Panc1 (cell line): ENCODE data around the gene CALD1. TPM values are rescaled to one million over a fixed set of nuclear protein-coding genes. Genes with fewer than 3 reads are reported as not detected.

Experiments
- ATAC-seq: fragments of 200-7000 bp; cut with Tn5 transposase; 2 replicates; pipeline ENCODE4 v1.9.1; 2020; ENCODE audit warnings: mild to moderate bottlenecking, moderate library complexity
- BruUV-seq: library from RNA; stranded (reverse); fragments of 400-500 nt; replicated peaks from 2 replicates; lab custom pipeline; 2021; lab: Mats Ljungman, UMichigan
- CTCF ChIA-PET: fragments of 300-600 bp; sonication (Branson Sonifier 250); formaldehyde crosslinking; loops from one replicate; lab custom pipeline; 2022; ENCODE audit warnings: antibody characterized with exemption; lab: Charles Lee
- POLR2A ChIA-PET: fragments of 300-600 bp; sonication (Branson Sonifier 250); formaldehyde crosslinking; loops from one replicate; lab custom pipeline; 2022; ENCODE audit warnings: antibody characterized with exemption; lab: Charles Lee
- DNase-seq: peaks from one replicate; pipeline ENCODE4 v3.0.0-alpha.2; 2010; ENCODE audit warnings: low read depth, low spot score
- H3K27ac ChIP-seq: 2 replicates; pipeline ENCODE4 v1.5.1; 2011; ENCODE audit warnings: mild to moderate bottlenecking, low read length, inconsistent platforms
- H3K27me3 ChIP-seq: fragments of 200-500 bp; sonication (Bioruptor generic); 2 replicates; pipeline ENCODE4 v1.6.0; 2014; ENCODE audit warnings: low read length, inconsistent platforms; ENCODE audit not compliant: control insufficient read depth, insufficient read depth
- H3K36me3 ChIP-seq: fragments of 200-500 bp; sonication (Bioruptor generic); 2 replicates; pipeline ENCODE4 v1.5.1; 2014; ENCODE audit warnings: inconsistent platforms, mild to moderate bottlenecking, low read length, moderate library complexity; ENCODE audit not compliant: control insufficient read depth, insufficient read depth
- H3K4me1 ChIP-seq: 2 replicates; pipeline ENCODE4 v1.5.1; 2011; ENCODE audit warnings: inconsistent platforms, mild to moderate bottlenecking, low read length, moderate library complexity; ENCODE audit not compliant: control insufficient read depth, insufficient read depth
- H3K4me3 ChIP-seq, 2 experiments: 2 replicates each; pipeline ENCODE4 v1.5.1; 2011 to 2012; ENCODE audit warnings: low read depth in 2 of 2, low read length in 2 of 2, mild to moderate bottlenecking in 2 of 2, inconsistent platforms in 1 of 2, moderate library complexity in 1 of 2
- H3K9me3 ChIP-seq: fragments of 200-500 bp; sonication (Bioruptor generic); 2 replicates; pipeline ENCODE4 v1.5.1; 2014; ENCODE audit warnings: low read depth, mild to moderate bottlenecking, inconsistent platforms, low read length, moderate library complexity; ENCODE audit not compliant: control insufficient read depth, insufficient read depth
- CTCF ChIP-seq: fragments of 450-650 bp; IDR thresholded peaks from 2 replicates; pipeline ENCODE4 v1.5.1; 2017; ENCODE audit warnings: mild to moderate bottlenecking
- POLR2AphosphoS5 ChIP-seq: IDR thresholded peaks from 2 replicates; pipeline ENCODE4 v1.6.1; 2012; ENCODE audit warnings: mild to moderate bottlenecking, low read depth, low read length, moderate library complexity
- SIN3A ChIP-seq: IDR thresholded peaks from 2 replicates; pipeline ENCODE4 v1.6.1; 2012; ENCODE audit warnings: low read depth, mild to moderate bottlenecking, low read length, moderate library complexity, borderline replicate concordance; ENCODE audit not compliant: insufficient read depth
- TCF7L2 ChIP-seq: IDR thresholded peaks from 2 replicates; pipeline ENCODE4 v1.6.1; 2011; ENCODE audit warnings: mild to moderate bottlenecking, low read depth, low read length, inconsistent platforms
- in situ Hi-C: cut with HindIII; loops from 2 replicates; pipeline ENCODE4 v1.10.0; 2016; ENCODE audit warnings: low sequenced_read_pairs, low pct_unique_long_range_greater_than_20kb
- intact Hi-C: fragments of 100-400 bp; cut with micrococcal nuclease; formaldehyde crosslinking; loops from one replicate; pipeline ENCODE4 v1.10.0; 2022; ENCODE audit not compliant: unreplicated experiment
- total RNA-seq: library from RNA; stranded (reverse); gene quantifications from one replicate; pipeline ENCODE4 v1.2.1, GENCODE V29; 2021; ENCODE audit not compliant: unreplicated experiment
- TF ChIP-seq, protein P1 (sequence below), 2 experiments: IDR thresholded peaks; 2 replicates each; pipeline ENCODE4 v1.6.1; 2011 to 2012; ENCODE audit warnings: low read depth in 2 of 2, control low read depth in 1 of 2, low read length in 1 of 2, mild to moderate bottlenecking in 1 of 2, moderate library complexity in 1 of 2; ENCODE audit not compliant: insufficient read depth in 1 of 2

Gene CALD1
- total RNA-seq, 1 experiment from 2014 or later, result 9.2 TPM

DNA sequence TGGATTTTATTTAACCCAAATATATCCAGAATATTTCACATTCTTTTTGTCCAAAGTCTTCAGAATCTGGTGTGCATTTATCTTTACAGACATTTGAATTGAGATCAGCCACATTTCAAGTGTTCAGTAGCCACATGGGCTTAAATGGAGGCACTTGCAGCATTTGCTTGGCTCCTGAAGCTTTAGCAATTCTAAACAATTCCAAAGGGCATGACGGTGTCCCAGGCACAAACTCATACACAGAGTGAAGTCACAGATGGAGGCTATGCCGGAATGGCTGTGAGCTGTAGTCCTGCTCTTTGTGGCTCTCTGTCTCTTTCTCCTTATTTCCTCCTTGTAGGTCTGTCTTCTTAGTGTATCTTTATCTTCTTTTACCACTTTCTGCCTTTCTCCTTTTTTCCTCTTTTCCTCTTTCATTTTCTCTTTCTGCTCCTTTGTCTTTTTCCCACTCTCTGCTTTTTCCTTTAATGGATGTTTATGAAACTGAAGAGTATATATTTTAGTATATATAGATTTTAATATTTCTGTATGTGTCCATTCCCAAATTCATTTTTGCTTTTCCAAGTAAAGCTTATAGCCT lies 214.5 kb downstream of the CALD1 start:
- H3K27ac ChIP-seq, result no peak overlapping the region
- no peak overlapping the region for H3K4me3 ChIP-seq
- peaks cover 8% of the 10 kb centered on the region; the same call in 1 of the 2 replicates for H3K4me1 ChIP-seq
- in situ Hi-C loops (no loop called here), intact Hi-C loops (loop anchor here (10.0 kb wide), 1 partner anchor 151 kb away; the partner anchor contains the start of gene TMEM140)
- peaks cover 13% of the 10 kb centered on the region for H3K36me3 ChIP-seq
- DNase-seq, result no peak
- H3K27me3 ChIP-seq, result no peaks in the 10 kb centered on the region
- BruUV-seq, result no TSS peak
- POLR2A ChIA-PET, result no interaction called here
- CTCF ChIA-PET, result no interaction called here
- no peaks in the 10 kb centered on the region for H3K9me3 ChIP-seq
- no peak for ATAC-seq
- TF ChIP-seq CTCF (no peak), SIN3A (no peak), POLR2AphosphoS5 (no peak), TCF7L2 (no peak)
- TF ChIP-seq, protein P1, sequence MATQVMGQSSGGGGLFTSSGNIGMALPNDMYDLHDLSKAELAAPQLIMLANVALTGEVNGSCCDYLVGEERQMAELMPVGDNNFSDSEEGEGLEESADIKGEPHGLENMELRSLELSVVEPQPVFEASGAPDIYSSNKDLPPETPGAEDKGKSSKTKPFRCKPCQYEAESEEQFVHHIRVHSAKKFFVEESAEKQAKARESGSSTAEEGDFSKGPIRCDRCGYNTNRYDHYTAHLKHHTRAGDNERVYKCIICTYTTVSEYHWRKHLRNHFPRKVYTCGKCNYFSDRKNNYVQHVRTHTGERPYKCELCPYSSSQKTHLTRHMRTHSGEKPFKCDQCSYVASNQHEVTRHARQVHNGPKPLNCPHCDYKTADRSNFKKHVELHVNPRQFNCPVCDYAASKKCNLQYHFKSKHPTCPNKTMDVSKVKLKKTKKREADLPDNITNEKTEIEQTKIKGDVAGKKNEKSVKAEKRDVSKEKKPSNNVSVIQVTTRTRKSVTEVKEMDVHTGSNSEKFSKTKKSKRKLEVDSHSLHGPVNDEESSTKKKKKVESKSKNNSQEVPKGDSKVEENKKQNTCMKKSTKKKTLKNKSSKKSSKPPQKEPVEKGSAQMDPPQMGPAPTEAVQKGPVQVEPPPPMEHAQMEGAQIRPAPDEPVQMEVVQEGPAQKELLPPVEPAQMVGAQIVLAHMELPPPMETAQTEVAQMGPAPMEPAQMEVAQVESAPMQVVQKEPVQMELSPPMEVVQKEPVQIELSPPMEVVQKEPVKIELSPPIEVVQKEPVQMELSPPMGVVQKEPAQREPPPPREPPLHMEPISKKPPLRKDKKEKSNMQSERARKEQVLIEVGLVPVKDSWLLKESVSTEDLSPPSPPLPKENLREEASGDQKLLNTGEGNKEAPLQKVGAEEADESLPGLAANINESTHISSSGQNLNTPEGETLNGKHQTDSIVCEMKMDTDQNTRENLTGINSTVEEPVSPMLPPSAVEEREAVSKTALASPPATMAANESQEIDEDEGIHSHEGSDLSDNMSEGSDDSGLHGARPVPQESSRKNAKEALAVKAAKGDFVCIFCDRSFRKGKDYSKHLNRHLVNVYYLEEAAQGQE (IDR thresholded peaks at IDR 0.05; ENCODE audit: insufficient read depth in 1 of 2, low read depth in 2 of 2, low read length in 1 of 2), result no peak

DNA sequence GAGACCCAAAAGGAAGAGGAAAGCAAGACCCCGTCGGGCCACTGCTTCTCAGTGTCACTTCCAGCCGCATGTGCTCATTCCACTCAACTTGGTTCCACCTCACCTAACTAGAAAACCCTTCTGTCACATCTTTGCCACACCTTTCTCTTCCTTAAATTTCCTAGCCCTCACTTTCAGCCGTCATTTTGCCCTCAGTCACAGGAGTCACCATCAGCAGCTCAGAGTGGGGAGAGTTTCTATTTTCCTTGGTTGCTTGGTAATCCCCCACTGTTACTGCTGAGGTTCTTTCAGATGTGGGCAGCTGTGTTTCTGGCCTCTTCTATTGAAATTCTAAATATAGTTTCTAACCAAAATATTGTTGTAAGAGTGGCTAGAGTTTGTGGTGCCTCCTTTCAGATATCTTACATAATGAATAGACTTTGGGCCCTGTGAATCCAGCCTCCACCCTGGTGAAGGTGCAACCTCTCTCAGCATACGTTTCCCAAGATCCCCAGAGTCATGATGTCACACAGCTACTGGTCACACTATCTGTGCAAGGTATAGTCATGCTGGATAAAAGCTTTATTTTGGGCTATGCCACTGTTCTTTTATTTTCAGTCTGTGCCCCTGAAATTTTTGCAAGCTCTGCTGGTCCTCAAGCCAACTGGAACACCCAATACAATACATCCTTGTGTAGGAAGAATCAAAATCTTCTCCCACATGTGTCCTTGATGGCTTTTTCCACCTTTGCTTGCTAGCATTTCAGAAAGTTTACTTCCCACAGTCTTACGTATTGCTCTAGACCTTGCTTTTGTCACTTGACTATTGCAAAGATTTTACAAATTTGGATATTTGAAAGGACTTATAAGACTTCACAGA lies 216.0 kb downstream of the CALD1 start:
- intact Hi-C loops, result loop anchor here (10.0 kb wide), 1 partner anchor 149 kb away; the partner anchor contains the start of gene TMEM140
- Histone ChIP-seq H3K27me3 (no peaks in the 10 kb centered on the region), H3K9me3 (no peaks in the 10 kb centered on the region), H3K4me3 (no peak overlapping the region), H3K27ac (no peak overlapping the region), H3K36me3 (peaks cover 6% of the 10 kb centered on the region), H3K4me1 (peaks cover 8% of the 10 kb centered on the region; the same call in 1 of the 2 replicates)
- no peak for DNase-seq
- ChIA-PET CTCF (no interaction called here), POLR2A (no interaction called here)
- in situ Hi-C loops, result no loop called here
- TF ChIP-seq SIN3A, result no peak
- TF ChIP-seq, protein P1 (IDR thresholded peaks at IDR 0.05; ENCODE audit: insufficient read depth in 1 of 2, low read depth in 2 of 2, low read length in 1 of 2), result no peak
- no peak for TF ChIP-seq POLR2AphosphoS5
- no peak for TF ChIP-seq CTCF
- no peak for TF ChIP-seq TCF7L2
- no peak for ATAC-seq
- BruUV-seq, result no TSS peak
